K562 treated with DMSO at 1 percent for 12 hours (cell line): ENCODE results near the gene PDGFD. TPM values are rescaled to one million over a fixed set of nuclear protein-coding genes. Genes with fewer than 3 reads are reported as not detected.

Experiments used
- total RNA-seq: library from RNA; unstranded; fragments of 300-600 nt; gene quantifications from 2 replicates; pipeline ENCODE4 v1.2.3, GENCODE V29; 2022; ENCODE audit not compliant: insufficient read depth

The PDGFD gene
- not detected in 2 replicates for total RNA-seq

DNA sequence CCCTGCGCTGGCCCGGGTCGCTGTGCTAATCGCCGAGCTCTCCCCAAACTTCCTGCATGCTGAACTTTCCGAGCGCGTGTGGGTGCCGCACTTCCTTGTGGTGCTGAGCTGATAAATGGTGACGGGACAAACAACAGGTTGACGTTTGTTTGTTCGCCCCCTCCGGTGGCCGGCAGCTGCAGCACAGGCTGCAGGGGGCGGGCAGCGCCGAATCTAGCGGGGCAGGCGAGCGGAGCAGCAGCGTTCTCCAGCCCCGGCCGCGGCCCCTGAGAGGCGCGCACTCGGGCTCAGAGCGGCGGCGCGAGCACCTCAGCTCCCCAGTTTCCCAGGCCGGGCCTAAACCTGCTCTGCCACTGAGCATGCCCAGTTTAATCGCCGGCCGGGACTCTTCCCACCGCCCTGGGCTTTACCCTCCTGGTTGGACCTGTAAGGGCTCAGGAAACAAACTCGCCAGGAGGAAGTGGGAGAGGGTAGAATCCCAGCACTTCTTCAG lies at the start of gene PDGFD:
TSS of gene PDGFD (minus strand) at position 120 of the 493 bp plus-strand sequence.

DNA sequence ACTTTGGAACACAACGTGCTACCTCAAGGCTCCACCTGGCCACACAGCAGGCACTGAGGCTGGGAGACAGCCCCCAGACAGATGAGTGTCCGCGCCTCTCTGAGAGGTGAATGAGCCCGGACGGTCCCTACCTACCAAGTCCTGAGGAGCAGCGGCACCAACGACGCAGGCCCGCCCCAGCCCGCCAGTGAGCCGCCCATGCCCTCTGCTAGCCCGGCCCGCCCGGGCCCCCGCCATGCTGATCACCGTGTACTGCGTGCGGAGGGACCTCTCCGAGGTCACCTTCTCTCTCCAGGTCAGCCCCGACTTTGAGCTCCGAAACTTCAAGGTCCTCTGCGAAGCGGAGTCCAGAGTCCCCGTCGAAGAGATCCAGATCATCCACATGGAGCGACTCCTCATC lies 127.4 kb downstream of the PDGFD start, which contains the start of gene DDI1:
TSS of gene DDI1 (plus strand) at position 53 of the 400 bp plus-strand sequence. CDS start at position 236, 183 bp downstream.

Other genes starting within 250 kb of the PDGFD start
- not detected in 2 replicates for gene DDI1, start 127.5 kb downstream of the PDGFD start, total RNA-seq